Fibroblast of skin of left biceps (primary cell): ENCODE data around the gene ENOSF1.

Experiments
- DNase-seq, 2 experiments: peaks; one replicate each; pipeline ENCODE4 v3.0.0-alpha.2; 2013; ENCODE audit warnings: low read depth in 2 of 2

ENOSF1 gene

GRCh38 chr18:673317-673716 is 39.1 kb downstream of the ENOSF1 start:
- no peak for DNase-seq

DNA sequence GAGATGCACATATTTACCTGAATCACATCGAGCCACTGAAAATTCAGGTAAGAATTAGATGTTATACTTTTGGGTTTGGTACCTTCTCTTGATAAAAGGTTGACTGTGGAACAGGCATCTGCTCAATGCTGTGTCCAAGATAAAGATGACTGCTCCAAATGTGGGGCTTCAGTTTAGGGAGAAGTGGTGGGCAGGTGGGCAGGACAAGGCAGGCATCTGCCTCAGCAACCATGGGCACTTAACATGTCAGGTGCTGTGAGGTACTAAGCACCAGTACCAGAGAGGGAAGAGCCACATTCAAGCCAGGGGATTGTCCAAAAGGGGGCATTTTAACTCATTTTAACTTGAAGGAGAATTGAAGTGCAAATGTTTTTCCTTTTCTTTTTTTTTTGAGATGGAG is 41.0 kb downstream of the ENOSF1 start:
- DNase-seq = no peak

- DNase-seq = no peak
Measured at GRCh38 chr18:670522-670921, 41.9 kb downstream of the ENOSF1 start.

DNA sequence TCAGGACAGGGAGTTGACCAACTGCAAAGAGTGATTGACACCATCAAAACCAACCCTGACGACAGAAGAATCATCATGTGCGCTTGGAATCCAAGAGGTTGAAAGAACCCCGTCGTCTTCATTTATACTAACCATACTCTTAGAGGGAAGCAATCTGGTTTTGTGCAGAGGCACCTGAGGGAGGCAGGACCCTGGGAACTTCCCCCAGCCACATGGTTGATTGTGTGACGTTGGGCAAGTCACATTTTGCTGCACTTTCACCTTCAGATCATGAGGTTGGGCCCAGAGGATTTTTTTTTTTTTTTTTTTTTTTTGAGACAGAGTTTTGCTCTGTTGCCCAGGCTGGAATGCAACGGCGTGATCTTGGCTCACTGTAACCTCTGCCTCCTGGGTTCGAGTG is 43.4 kb downstream of the ENOSF1 start:
- no peak for DNase-seq

- DNase-seq = no peak
Measured at GRCh38 chr18:668260-668659, 44.2 kb downstream of the ENOSF1 start.

GRCh38 chr18:666628-667027 is 45.8 kb downstream of the ENOSF1 start:
- no peak for DNase-seq

- no peak for DNase-seq
Measured at GRCh38 chr18:666177-666576, 46.3 kb downstream of the ENOSF1 start.

DNA sequence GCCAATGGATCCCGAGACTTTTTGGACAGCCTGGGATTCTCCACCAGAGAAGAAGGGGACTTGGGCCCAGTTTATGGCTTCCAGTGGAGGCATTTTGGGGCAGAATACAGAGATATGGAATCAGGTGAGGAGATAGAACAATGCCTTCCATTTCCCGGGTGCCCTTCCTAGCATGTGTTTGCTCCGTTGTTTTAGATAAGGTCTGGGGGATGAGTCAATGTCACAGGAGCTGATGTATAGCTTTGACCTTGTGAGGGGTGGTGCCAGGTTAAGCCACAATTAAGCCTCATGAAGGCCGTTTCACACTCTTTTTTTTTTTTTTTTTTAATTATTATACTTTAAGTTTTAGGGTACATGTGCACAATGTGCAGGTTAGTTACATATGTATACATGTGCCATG is 50.2 kb downstream of the ENOSF1 start:
- DNase-seq = no peak

- no peak for DNase-seq
Measured at GRCh38 chr18:659597-659996, 52.8 kb downstream of the ENOSF1 start.

DNA sequence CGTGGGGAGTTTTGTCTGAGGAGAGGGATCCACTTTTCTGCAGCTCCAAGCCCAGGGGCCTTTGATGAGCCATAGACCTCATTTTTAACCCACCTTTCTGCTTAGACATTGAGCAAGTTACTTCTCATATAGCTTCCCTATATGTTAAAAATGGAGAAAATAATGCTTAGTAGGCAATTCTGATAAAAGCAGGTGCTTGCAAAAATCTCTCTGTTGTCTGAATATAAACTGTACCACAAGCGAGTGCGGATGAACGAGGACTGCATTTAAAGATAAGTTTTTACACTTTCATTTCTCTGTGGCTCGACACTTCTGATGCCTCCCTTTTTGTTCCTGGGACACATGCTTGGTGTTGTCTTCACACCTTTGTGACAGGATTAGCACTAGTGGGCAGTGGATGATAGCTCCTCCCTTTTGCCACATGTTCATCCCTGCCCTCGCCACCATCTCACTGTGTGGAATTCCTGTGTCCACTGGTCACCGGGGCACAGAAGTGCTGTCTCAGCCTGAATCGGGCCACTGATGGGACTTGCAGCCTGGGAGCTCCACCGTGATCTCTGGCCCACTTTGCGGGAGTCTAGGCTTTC is 53.4 kb downstream of the ENOSF1 start:
- DNase-seq = no peak

- DNase-seq = peak; percentile 54 to 57
Measured at GRCh38 chr18:658001-658946, 54.2 kb downstream of the ENOSF1 start.

DNA sequence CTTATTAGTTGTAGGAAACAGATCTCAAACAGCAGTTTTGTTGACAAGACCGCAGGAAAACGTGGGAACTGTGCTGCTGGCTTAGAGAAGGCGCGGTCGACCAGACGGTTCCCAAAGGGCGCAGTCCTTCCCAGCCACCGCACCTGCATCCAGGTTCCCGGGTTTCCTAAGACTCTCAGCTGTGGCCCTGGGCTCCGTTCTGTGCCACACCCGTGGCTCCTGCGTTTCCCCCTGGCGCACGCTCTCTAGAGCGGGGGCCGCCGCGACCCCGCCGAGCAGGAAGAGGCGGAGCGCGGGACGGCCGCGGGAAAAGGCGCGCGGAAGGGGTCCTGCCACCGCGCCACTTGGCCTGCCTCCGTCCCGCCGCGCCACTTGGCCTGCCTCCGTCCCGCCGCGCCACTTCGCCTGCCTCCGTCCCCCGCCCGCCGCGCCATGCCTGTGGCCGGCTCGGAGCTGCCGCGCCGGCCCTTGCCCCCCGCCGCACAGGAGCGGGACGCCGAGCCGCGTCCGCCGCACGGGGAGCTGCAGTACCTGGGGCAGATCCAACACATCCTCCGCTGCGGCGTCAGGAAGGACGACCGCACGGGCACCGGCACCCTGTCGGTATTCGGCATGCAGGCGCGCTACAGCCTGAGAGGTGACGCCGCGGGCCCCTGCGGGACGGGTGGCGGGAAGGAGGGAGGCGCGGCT is 55.0 kb downstream of the ENOSF1 start, which contains the start of gene TYMS:
TSS of gene TYMS (plus strand) at position 343 of the 690 bp plus-strand sequence. CDS start at position 433, 90 bp downstream.
- peak in 1 of 2 experiments; percentile 7 for DNase-seq

DNA sequence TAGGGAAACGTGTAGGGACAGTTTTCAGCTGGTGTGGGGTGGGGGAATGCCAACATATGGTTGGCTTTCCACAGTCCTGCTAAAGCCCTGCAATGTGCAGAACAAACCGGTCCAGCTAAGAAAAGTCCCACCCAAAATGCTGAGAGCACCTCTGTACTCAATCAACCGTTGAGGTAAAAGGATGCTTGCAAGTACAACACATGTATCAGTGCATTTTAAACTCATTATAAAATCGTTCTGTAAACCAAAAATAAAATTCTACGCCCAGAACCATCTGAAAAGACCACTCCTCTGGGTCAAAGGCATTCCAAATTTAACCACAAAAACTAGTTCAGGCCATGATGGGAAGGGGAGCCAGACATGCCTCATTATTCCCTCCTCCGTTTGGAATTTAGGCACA is 57.0 kb downstream of the ENOSF1 start:
- DNase-seq = no peak

DNA sequence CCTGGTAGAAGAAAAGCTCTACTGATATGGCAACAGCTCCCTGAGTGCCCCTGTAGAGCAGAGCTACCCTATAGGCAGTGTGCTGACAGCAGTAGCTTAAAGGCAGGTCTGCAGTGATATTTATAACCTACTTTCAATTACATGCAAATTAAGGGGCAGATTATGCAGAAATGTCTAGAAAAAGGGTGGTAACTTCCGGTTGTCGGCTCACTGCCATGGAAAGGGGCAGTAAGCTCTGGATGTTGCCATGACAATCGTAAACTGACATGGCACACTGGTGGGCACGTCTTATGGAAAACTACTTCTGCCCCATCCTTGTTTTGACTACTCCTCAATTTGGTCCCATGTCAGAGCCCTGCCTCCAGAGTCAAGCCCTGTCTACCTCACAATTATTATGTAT is 57.8 kb downstream of the ENOSF1 start:
- no peak for DNase-seq

GRCh38 chr18:653512-653911 is 58.9 kb downstream of the ENOSF1 start:
- DNase-seq = no peak

GRCh38 chr18:652131-652530 is 60.3 kb downstream of the ENOSF1 start:
- DNase-seq = no peak

DNA sequence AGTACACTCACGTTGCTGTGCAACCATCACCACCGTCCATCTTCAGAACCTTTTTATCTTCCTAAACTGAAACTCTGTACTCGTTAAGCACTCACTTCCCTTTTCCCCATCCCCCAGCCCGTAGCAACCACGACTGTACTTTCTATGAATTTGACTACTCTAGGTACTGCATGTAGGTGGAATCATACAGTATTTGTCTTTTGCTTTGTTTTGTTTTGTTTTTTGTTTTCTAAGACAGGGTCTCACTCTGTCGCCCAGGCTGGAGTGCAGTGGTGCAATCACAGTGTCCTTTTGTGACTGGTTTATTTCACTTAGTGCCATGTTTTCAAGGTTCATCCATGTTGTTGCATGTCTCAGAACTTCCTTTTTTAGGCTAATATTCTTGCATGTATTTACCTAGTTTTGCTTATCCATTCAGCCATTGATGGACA is 62.0 kb downstream of the ENOSF1 start:
- DNase-seq = no peak

DNA sequence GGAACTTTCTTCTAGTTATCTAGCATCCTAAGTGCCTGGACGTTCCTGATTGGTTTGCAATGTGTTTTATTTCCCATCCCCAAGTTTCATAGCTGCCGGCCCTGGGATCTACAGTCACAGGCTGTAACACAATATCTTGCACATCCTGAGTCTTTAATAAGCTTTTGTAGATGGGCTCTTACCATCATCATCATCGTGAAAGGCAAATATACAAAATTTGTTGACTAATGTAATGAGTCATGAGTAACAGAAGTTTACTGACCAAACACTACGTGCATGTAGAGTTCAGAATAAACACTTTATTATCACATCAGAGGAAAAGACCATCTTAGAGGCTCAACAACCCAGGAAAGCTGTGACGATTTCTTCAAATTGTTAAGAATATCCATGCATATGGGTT is 63.1 kb downstream of the ENOSF1 start:
- DNase-seq = no peak

GRCh38 chr18:647304-647703 is 65.1 kb downstream of the ENOSF1 start:
- DNase-seq = no peak

DNA sequence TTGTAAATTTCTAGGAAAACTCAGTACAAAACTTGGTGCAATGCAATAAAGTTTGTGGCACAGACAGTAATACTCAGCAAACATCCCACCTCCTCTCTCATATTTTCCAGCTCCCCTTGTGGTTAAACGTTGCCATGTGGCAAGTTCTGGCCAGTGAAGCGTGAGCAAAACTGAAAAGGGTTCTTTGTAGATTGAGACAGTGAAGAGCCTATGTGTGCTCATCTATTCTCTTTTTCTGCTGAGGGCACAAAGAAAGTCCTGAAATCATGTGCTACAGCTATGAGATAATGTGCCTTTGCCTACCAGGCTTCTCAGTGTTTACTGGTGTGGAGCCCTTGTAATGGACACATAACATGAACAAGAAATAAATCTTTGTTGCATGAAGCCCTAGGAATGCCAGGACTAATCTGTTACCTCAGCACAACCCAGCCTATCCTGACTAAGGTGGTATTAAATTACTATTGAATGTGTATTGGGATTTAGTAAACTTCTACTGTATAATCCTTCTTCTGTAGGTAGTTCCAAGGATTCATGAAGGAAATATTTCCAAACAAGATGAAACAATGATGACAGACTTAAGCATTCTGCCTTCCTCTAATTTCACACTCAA is 67.9 kb downstream of the ENOSF1 start:
- DNase-seq = no peak

DNA sequence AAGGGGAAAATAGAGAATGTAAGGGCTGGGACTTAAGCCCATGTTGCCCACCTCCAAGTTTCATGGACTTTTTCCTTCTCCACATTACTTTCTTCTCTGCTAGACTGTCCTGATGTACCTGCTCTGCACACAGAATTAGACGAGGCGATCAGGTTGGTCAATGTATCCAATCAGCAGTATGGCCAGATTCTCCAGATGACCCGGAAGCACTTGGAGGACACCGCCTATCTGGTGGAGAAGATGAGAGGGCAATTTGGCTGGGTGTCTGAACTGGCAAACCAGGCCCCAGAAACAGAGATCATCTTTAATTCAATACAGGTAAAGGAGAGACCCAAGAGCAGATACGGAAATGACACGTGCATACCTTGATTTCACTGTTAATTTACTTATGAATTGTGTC is 71.2 kb downstream of the ENOSF1 start:
- no peak for DNase-seq

- no peak for DNase-seq
Measured at GRCh38 chr18:635171-635570, 77.3 kb downstream of the ENOSF1 start.
